Stimulated activated CD4-positive, alpha-beta T cell treated with anti-CD3 and anti-CD28 coated beads, Interleukin-4, amount 100 ng/mL, for 4 hours (primary cell): ENCODE measurements around the gene ADCY2.

Experiments used
- DNase-seq, 2 experiments: peaks; one replicate each; pipeline ENCODE4 v3.0.0-alpha.2; 2020

The ADCY2 gene

DNA sequence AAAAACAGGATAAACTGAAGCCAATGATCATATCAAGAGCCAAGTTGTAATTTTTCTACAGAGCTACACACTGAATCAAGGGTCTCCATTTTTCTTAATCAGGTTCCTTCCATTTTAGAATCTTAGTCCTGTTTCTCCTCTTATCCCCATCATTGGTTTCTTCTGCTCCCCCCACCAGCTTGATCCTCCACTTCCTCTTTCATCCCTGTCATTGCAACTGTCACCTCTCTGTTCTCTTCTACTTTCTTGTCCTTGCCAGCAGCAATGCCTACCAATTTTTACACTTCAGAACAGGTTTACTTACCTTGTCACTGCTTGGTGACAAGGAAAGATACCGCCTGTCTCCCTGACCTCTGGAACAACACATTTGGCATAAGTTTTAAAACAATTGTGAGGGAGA is 357.7 kb downstream of the ADCY2 start:
- no peak for DNase-seq

DNA sequence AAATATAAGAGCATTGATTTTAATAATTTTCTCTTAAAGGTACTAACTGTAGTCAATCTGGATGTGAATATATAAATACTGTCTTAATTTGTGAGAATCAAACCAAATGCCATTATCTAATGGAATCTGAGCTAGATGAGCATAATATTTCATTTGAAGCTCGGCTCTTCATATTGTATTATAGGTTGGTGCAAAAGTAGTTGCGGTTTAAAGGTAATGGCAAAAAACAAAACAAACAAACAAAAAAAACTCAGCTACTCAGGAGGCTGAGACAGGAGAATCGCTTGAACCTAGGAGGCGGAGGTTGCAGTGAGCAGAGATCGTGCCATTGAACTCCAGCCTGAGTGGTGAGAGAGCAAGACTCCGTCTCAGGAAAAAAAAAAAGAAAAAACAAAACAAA is 358.6 kb downstream of the ADCY2 start:
- no peak for DNase-seq

DNA sequence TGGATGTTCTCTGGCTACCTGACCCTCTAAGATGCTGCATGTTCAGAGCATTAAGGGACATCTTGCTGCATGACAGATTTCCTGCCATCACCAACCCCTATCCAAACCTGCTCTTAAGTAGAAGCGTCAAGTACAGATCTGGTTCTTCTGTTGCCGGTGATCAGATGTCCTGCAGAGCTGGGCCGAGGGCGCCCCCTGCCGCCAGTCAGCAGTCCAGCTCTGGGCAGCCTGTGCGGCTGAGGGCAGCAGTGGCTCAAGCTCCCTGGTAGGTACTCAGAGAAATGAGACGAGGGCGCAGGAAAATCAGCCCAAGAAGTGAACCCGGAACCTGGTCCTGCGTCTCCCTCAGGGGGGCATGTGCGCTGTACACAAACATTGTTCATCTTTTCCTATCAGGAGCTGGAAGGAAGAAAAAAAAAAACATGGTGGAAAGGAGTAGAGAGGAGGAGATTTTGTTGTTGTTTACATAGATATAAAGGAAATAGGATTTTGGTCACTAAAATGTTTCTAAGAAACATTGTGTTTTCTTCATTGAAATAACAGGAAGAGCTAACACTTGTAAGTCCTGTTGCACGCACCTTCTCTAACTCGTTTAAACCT is 359.2 kb downstream of the ADCY2 start:
- DNase-seq = peak in 1 of 2 experiments; percentile 23

DNA sequence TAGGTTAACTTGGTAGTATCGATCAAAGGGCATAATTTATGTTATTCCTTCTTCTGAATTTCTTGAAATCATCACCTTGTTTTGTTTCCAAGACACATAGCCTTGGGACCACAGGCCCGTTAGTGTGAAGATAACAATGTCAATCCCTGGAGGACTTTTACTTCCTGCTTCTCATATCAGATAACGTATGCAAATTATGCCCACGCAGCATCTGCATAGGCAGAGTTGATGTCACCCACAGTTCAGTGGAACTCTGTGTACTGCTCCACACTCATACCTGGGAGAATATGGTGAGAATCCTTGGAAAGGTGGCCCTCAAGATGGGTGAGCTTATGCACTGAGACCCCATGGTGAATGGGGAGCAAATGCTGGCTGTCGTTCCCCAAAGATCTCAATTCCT is 360.0 kb downstream of the ADCY2 start:
- no peak for DNase-seq

DNA sequence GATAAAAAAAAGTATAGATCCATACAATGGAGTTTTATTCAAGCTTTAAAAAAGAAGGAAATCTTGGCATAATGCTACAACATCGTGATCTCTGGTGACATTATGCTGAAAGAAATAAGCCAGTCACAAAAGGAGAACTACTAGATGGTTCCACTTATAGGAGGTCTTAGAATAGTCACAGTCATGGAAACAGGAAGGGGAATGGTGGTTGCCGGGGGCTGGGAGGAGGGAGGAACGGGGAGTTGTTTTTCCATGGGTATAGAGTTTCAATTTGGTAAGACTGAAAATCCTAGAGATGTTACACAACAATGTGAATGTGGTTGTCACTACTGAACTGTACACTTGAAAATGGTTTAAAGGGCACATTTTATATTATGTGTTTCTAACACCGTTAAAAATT is 360.5 kb downstream of the ADCY2 start:
- no peak for DNase-seq

DNA sequence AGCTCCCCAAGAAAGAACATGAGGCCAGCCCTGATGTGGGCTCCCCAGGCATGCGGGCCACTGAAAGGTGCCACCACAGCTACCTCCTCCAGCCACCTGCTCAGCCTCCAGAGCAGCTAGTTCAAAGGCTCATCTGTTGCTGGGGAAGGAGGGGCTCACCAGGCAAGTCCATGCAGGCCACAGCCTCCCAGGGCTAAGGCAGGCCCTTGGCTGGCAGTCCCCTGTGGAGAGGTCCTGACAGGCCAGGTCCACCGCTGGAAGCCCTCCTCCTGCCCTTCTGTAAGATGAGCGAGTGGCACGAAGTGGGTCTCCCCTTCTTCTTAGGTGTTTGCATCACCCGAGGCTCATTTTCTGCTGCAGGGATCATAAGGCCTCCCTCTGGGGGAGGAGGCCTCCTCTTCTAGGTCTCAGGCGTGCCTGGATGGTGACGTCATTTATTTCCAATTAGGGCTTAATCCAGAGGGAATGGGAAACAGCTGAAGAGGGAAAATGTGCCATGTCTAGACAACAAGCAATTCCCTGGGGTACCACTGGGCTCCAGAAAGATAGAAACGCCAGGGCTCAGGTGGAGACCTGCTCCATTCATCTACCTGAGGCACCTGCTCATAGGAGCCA is 363.4 kb downstream of the ADCY2 start:
- DNase-seq = no peak

DNA sequence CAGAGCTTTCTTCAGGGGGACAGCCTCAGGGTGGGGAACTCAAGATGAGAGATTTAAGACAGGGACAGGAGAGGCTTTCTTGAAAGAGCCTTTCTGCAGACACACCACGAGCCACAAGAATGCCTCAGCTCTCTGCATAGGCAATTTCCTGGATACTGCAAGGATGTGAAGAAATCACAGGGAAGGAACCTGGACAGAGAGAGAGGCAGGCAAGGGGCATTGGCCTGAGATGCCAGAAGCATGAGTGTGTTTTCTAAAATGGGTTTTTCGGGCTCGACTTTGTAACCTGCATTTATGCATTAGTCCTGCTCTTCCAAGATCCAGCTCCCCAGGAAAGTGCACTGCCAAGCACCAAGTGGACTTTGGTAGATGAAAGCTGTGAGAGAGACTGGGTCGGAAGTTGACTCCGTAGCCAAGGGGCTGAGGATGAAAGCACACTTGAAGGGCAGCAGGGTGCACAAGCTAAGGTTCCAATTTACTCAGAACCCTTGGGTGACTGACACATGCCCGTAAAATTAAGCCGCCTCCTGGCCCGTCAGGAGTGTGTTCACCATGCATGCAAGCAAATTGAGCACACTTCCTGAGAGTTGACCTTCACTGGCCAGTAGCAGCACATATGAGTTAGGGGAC is 364.1 kb downstream of the ADCY2 start:
- no peak for DNase-seq

DNA sequence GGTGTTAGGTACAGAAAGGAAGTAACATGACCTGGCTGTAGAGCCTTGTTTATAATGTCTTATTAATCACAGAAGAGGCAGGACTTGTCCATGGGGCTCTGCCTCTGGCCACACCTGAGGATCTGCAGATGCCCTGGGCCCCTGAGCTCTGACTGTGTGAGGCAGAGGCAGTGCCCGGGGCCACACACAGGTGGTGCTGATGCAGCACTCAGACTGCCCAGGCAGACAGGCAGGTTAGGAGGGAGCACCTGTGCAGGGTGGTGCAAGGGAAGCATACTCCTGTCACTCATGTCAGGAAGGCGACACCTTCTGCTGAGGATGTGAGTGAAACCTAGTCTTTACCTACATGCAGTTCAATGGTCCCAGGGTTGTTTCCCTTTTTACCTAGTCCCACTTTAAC is 366.3 kb downstream of the ADCY2 start:
- DNase-seq = no peak

DNA sequence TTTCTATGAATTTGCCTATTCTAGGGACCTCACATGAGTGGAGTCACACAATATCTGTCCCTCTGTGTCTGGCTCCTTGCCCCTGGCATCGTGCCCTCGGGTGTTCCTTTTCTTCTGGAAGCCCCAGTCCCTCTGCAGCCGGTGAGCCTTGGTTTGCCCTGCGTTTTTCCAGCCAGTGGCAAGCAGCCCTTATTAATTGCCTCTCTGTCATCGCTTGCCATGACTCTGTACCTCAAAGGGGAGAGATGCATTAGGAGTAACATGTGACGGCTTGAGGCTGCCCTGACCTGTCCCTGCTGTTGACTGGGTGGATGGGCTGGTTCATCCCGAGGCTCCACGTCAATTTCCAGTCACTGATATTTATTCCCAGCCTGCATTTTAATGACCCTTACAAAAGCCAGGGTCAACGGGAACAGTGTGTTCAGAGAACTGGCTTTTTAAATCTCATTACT is 367.7 kb downstream of the ADCY2 start:
- no peak for DNase-seq

DNA sequence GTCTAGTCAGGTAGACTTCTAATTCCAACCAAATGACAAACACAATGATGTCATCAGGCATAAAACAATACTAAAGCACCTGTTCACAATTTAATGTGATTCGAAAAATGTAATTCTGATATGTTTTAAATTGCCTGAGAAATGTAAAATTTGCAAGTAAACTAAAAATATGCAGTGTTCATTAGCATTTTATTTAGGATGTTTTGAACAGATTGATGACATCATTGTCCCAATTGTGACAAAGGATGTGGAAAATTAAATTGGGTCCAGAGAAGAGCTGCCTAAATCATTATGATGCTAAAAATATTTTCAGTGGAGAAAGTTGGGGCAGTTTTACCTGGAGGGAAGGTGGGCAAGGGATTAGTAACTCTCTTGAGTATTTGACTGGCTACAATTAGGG is 368.5 kb downstream of the ADCY2 start:
- no peak for DNase-seq

DNA sequence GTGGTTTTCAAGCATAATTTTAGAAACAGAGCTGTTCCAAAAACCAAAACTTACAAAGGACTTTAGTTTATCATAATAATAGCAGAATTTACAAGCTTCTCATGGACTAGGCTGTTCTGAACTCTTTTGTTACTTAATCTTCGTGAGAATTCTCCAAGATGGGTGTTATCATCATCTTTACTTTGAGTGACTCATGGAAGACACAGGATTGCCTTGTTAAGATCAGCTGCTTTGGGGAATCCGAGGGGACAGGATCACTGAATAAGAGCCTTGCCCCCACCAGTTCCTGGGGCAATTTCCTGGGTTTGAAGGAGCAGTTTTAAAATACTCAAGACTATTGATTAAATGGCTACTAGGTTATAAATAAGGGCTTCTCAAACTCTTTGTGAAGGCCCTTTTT is 374.5 kb downstream of the ADCY2 start:
- no peak for DNase-seq

DNA sequence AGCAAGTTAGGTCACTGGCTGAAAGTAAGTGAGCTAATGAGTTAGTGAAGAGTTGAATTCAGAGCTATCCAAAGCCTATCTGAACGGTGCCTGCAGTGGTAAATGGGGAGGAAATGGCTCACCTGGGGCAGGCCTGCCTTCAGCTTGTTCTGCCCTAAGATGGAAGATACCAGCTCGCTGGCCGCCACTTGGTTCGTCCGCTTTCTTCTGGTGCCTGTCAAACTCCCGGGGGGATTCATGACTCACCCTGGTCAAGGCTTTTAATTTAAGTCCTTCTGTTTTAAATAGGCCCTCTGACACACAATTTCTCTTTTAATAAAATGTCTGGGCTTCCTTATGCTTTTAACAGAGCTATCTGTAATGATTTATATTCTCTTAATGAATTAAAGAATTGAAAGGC is 376.2 kb downstream of the ADCY2 start:
- DNase-seq = no peak

DNA sequence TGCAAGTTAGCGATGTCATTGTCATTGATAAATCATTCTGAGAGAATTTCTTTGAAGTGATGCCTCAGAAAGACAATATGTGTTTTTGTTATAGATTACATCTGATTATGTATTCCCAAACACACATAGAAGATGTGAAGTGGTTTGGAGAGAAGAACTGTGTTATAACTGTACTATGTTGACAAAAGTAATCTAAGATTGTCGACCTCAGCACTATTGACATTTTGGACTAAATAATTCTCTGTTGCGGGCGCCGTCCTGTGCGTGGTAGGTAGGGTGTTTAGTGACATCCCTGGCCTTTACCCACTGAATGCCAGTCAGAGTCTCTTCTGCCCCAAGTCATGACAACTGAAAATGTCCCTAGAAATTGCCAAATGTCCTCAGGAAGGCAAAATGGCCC is 377.2 kb downstream of the ADCY2 start:
- DNase-seq = no peak

DNA sequence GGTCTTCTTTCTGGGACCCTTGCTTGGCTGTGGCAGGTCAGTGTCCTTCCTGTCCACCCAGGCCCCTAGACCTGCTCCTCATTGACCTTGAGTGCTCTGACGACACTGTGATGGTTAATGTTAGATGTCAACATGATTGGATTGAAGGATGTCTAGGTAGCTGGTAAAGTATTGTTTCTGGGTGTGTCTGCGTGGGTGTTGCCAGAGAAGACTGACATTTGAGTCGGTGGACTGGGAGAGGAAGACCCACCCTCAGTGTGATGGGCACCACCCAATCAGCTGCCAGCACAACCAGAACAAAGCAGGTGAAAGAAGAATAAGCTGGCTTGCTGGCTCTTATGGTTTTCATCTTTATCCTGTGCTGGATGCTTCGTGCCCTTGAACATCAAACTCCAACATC is 380.5 kb downstream of the ADCY2 start:
- no peak for DNase-seq

DNA sequence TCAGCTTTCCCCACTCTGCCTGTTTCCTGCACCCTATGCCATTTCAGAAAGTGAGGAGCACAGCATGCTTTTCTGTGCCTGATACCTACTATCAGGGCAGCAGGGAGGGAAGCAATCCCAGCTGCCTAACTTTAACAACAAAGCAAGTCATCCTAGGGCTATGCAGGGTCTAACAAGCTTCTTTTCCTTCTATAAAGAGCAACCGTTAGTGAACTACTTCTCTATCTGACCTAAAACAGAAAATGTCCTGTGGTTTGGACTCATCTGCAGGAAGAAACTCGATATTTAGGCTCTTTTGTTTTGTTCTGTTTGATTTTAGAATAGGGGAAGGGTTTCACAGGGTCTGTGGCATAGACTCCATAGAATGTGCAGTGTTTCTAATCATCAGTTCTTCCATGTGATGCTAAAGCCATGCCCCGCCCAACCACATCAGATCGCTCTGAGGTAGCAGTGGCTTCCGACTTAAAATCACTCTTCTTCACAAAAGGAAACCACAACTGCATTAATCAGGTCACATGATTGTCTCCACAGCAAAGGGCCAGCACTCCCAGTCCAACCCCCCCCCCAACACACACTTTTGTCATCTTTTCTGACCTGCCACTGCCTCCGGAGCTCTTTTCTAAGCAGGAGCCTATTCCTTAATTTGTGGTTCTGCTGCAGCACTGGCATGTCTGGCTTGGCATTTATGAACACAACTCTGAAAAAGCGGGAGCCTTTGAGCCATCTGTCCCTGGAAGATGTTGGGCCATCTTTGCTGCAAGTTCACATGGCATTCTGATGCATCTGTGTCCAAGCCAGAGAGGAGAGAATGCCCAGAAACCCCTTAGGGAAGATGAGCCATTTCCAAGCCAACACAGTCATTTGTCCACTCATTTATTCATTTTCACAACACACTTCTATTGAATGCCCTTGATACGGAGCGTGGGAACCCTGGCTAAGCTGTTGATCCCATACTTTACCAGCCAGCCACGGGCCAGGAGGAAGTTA is 383.4 kb downstream of the ADCY2 start:
- no peak for DNase-seq

DNA sequence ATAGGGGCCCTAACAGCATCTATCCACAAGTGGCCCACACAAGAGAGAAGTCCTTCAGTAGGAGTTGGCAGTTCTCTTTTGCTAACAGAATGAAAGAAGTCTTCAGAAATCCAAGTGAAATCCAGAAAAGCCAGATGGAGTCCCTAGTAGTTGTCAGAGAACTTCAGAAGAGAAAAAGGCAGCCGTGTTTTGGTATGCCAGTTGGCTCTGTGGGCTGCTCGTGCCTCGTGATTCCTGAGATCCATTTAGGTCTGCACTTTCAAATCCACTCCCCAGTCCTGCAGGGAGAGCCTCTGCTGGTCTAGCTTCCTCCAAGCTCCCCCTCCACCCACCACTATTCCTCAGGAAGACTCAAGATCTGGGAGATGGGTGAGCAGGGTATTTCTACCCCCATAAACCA is 386.0 kb downstream of the ADCY2 start:
- no peak for DNase-seq

DNA sequence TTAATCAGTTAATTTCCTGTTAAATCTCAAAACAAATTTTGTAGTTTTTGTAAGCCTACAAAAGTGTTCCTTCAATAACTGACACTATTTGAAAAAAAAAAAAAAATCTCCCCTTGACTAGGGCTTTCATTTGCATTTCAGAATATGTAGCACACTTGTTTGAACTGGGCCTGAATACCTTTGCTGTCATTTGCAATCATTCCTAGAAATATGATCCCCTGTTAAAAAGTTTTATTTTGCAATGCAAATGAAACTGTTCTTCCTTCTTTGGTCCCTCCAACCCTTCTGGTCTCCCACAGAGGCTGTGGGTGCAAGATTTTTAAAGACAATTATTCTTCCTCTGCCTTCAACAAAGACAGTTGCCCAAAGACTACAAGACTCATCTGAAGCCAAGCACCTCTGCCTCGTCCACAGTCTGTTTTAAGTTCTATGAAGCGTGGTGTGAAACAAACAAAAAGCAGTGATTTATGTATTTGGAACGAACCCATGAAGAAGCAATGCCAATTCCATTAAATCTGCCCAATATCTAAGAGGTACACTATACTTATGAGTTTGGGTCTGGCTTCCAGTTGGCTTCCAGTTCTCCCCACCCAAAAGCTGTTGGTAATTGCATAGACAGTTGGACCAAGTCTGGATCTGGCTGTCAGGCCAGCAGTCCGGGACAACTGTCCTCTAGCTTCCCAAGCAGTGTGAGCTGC is 388.9 kb downstream of the ADCY2 start:
- DNase-seq = no peak

DNA sequence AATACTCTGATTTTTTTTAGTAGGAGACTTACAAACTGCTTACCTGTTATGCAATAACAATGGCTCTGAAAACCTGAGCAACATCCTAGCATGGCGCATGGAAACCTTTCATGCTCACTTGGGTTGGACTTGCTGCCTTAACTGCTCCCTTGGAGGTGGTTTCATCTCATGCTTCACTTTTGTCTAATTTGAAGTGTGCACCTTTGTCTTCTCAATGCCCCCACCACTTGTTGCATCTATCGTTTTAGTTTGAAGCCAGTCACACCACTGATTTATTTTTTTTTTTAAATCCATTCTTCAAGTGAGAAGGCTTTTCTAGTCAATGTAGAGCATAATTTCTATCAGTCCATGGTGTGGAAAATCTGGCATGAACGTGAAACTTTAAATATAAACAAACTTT is 391.8 kb downstream of the ADCY2 start:
- no peak for DNase-seq

DNA sequence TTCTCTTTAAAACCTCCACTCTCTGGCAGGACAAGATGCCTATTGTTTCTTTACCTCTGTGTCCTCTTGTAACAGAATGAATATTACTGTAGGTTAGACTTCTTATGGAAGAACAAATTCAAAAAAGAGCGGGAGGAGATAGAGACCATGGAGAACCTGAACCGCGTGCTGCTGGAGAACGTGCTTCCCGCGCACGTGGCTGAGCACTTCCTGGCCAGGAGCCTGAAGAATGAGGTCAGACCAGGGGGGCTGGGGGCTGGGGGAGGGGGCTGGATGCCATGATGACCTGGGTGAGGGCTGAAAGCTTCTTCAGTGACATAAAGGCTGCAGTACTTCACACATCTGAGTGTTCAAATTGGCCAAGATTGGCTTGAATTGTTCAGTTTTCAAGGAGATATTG is 393.6 kb downstream of the ADCY2 start:
- no peak for DNase-seq

DNA sequence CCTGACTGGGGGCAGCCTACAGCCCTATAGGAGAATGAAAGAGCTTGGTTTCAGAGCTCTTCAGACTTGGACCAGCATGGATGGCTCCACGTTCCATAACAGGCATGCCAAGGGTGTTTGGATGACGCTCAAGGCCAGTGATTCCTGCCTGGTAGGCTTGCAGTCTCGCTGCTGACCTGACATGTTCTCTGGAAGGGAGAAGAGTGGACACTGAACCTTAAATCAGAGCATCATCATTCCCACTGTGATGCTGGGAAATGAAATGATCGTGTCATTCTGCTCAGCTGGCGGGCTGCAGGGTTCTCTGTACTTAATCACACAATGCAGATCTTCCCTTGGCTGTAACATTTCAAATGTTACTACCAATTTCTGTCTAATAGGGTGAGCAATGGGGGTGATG is 398.0 kb downstream of the ADCY2 start:
- DNase-seq = no peak

DNA sequence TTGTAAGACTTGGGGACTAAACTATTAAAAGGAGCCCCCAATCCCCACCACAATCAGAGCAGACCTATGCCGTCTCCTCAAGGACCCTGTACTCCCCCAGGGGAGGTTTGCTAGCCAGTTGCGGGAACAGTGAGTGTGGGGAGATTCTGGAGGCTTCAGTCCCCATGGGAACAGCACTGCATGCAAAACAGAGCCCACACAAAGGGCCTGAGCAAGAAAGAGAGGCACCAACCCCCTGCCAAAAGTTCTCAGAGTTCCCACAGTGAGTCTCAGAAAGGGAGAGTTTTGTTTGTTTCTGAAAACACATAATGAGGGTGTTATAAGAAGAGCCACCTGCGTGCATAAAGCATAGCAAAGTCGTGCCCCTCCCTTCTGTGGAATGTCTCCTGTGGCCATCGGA is 398.4 kb downstream of the ADCY2 start:
- DNase-seq = no peak

DNA sequence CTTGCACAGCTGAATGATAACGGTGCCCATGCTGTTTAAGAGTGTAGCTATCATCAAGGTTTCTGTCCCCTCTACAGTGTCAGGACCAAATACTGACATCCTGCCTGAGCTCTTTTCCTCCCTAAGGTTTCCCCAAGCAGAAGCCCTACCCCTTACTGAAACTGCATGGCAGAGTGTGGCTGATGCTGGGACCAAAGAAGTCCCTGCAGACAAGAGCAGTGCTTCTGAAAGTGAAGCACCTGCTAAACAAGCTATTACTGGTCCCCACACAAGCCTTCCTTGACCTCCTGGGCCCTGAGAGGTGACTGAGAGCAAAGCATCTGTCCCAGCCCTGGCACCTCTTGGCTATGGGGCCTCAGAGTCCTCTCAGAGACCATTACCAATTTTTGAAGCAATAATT is 398.9 kb downstream of the ADCY2 start:
- DNase-seq = no peak

DNA sequence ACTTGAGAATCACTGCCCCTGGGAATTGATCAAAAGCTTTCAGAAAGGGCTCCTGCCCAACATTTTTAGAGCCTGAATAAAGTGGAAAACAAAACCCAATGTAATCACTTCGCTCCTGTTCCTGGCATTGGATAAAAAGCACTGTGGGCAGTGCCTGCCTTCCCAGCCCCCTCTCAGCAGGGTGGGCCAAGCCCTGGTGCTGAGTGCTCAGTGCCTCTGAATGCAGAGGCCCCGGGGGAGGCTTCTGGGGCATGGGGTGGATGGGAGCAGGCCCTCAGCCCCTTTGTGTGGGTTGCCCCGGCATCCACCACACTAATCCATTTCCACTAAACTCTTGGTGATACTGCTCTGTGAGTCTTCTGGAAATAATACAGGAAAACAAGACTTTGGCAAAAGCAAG is 399.4 kb downstream of the ADCY2 start:
- no peak for DNase-seq
